Measurements from ENCODE around the gene PIM3.

PIM3 gene

GRCh38 chr22:49998718-49999062 is 38.1 kb downstream of the PIM3 start:
- no peak for TF ChIP-seq CTCF (IDR thresholded peaks at IDR 0.05; ENCODE audit: control insufficient read depth, extremely low read depth, insufficient read depth)
- H3K4me3 ChIP-seq (ENCODE audit: low read depth, low read length), result no peak overlapping the region
- DNase-seq (ENCODE audit: low read depth), result no peak

GRCh38 chr22:49999063-49999945 is 38.7 kb downstream of the PIM3 start:
- H3K4me3 ChIP-seq (ENCODE audit: low read depth, low read length), result no peak overlapping the region
- TF ChIP-seq CTCF (IDR thresholded peaks at IDR 0.05; ENCODE audit: control insufficient read depth, extremely low read depth, insufficient read depth), result no peak
- no peak for DNase-seq (ENCODE audit: low read depth)

- H3K4me3 ChIP-seq (ENCODE audit: low read depth, low read length), result no peak overlapping the region
- TF ChIP-seq CTCF (IDR thresholded peaks at IDR 0.05; ENCODE audit: control insufficient read depth, extremely low read depth, insufficient read depth), result no peak
- no peak for DNase-seq (ENCODE audit: low read depth)
Observed at GRCh38 chr22:49999946-50000586, 39.5 kb downstream of the PIM3 start.

- DNase-seq (ENCODE audit: low read depth), result no peak
- TF ChIP-seq CTCF (IDR thresholded peaks at IDR 0.05; ENCODE audit: control insufficient read depth, extremely low read depth, insufficient read depth), result no peak
- no peak overlapping the region for H3K4me3 ChIP-seq (ENCODE audit: low read depth, low read length)
Observed at GRCh38 chr22:50000587-50001387, 40.2 kb downstream of the PIM3 start.

DNA sequence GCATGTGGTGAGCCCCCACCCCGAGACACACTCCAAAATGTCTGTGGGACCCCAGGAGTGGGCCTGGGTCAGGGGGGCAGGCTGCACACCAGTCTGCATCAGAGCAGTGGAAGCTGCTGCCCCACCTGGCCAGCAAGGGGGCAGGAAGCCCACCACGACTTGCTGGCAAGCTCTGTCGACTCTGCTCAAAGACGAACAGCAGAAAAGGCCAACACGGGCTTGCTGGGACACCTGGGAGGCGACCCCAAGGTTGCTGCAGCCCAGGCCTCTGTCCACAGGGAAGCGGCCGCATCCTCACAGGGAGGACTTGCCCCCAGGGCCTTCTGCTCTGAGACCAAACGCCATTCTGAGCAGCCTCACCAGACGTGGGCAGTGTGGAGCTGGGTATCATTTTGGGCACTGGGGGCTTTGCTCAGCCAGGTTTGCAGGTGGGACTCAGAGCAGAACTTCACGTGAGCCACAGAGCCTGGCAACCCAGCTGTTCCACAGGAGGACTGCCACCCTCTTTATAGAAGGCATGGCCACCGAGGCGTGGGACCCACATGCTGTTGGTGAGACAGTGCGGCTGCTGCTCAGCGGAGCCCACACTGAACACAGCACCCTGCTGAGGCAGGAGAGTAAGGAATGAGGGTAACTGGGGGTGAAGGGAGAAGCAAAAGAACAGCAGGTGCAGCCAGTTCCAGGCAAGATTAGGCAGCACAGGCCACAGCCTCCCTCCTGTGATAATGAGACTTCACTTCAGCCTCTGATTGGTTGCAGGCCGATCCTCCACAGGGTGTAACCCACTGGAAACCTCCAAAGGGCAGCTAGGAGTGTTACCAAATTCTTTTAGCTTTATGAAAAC is 41.0 kb downstream of the PIM3 start:
- no peak for DNase-seq (ENCODE audit: low read depth)

More for the DNA sequence above, 41.0 kb downstream of the PIM3 start:
- no peak overlapping the region for H3K4me3 ChIP-seq (ENCODE audit: low read depth, low read length)
- no peak for TF ChIP-seq CTCF (IDR thresholded peaks at IDR 0.05; ENCODE audit: control insufficient read depth, extremely low read depth, insufficient read depth)

All from LNCaP clone FGC (cell line).